ENCODE data around the gene MIB2.
"Not testable (repeated sequence)": the region's sequence is repeated elsewhere in the genome, so short reads cannot be mapped to it uniquely, and the experiment has no call there.

The MIB2 gene

DNA sequence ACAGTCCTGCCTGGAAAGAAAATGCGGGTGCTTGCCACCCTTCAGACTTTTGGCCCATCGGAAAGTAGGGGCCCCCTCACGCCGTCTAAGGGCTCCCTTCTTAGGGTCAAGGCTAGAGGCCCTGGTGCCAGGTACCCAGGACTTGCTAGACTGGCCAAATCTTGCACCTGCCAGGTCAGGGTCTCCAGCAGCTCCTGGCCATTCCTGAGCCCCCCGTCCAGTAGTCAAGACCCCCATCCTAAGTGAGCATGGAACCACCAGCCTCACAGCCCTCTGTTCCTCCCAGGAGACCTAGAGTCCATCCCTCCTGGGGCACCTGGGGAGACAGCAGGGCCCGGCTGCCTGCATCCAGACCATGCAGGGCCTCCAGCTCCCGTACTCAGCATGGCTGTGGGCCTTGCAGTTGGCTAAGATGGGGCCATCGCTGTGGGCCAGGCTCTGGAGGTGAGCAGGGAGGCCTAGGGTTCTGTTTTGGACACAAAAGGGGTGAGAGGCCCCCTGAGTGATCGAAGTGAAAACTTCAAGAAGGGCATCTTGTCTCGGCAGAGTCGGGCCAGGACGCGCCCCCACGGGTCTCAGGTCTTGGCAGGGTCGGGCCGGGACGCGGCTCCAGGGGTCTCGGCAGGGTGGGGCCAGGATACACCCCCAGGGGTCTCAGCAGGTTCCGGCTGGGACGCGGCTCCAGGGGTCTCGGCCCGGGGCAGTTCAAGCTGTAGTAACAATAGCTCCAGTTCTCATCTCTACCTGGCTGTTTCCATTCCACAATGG is 21.3 kb upstream of the MIB2 start:
- H3K4me3 ChIP-seq (ENCODE audit: control insufficient read depth, low read depth, low read length): no peak overlapping the region
- TF ChIP-seq, protein P1, sequence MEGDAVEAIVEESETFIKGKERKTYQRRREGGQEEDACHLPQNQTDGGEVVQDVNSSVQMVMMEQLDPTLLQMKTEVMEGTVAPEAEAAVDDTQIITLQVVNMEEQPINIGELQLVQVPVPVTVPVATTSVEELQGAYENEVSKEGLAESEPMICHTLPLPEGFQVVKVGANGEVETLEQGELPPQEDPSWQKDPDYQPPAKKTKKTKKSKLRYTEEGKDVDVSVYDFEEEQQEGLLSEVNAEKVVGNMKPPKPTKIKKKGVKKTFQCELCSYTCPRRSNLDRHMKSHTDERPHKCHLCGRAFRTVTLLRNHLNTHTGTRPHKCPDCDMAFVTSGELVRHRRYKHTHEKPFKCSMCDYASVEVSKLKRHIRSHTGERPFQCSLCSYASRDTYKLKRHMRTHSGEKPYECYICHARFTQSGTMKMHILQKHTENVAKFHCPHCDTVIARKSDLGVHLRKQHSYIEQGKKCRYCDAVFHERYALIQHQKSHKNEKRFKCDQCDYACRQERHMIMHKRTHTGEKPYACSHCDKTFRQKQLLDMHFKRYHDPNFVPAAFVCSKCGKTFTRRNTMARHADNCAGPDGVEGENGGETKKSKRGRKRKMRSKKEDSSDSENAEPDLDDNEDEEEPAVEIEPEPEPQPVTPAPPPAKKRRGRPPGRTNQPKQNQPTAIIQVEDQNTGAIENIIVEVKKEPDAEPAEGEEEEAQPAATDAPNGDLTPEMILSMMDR (IDR thresholded peaks at IDR 0.05; ENCODE audit: control insufficient read depth, insufficient read depth, low read depth, low read length, missing control alignments): no peak
- DNase-seq (ENCODE audit: low read depth): no peak

DNA sequence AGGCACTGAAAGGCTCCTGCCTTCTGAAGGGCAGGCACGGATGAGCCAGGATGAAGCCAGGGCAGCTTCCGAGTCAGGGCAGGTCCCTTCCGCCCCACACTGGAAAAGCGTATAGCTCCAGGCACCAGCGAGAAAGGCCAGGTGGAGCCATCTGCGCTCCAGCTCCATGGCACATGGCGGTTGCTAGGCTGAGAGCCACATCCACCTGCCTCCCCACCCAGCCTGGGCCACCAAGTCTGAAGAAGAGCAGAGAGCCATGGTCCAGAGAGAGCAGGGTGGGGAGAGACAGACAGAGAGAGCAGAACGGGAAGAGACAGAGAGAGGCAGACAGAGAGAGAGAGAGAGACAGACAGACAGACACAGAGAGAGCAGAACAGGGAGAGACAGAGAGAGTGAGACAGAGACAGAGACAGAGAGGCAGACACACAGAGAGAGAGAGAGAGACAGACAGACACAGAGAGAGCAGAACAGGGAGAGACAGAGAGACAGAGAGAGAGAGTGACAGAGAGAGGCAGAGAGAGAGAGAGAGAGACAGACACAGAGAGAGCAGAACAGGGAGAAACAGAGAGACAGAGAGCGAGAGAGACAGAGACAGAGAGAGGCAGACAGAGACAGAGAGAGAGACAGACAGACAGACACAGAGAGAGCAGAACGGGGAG is 20.6 kb upstream of the MIB2 start:
- no peak overlapping the region for H3K4me3 ChIP-seq (ENCODE audit: control insufficient read depth, low read depth, low read length)
- DNase-seq (ENCODE audit: low read depth): no peak
- TF ChIP-seq, protein P1 (IDR thresholded peaks at IDR 0.05; ENCODE audit: control insufficient read depth, insufficient read depth, low read depth, low read length, missing control alignments): no peak

DNA sequence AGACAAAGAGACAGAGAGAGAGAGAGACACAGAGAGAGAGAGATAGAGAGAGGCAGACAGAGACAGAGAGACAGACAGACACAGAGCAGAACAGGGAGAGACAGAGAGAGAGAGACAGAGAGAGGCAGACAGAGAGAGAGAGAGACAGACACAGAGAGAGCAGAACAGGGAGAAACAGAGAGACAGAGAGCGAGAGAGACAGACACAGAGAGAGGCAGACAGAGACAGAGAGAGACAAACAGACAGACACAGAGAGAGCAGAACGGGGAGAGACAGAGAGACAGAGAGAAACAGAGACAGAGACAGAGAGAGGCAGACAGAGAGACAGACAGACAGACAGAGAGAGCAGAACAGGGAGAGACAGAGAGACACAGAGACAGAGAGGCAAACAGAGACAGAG is 20.0 kb upstream of the MIB2 start:
- H3K4me3 ChIP-seq (ENCODE audit: control insufficient read depth, low read depth, low read length); DNase-seq (ENCODE audit: low read depth): not testable (repeated sequence)

DNA sequence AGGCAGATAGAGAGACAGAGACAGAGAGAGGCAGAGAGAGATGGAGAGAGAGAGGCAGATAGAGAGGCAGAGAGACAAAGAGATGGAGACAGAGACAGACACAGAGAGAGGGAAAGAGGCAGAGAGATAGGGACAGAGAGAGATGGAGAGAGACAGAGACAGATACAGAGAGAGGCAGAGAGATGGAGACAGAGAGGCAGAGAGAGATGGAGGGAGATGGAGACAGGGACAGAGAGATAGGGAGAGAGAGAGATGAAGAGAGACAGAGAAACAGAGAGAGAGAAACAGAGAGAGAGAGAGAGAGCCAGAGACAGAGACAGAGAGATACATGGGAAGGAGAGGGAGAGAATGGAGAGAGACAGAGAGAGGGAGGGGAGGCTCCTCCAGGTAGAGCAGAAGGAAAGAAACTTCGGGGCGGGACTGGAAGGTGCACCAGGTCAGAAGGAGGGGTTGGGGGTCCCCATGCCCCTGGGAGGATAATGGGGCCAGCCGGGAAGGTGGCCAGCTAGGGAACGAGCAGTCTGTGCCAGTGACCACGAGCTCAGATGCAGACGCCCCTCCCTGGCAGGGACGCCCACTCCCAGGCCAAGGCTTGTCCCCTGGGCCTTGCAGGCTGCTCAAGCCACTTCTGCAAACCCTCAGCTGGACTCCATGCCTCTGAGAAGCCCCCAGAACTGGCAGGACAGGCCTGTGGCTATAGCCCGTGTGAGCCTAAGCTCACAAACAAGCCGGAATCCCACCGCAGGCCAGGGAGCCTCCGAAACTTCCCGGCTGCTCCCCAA is 18.6 kb upstream of the MIB2 start:
- DNase-seq (ENCODE audit: low read depth): no peak
- no peak overlapping the region for H3K4me3 ChIP-seq (ENCODE audit: control insufficient read depth, low read depth, low read length)
- TF ChIP-seq, protein P1 (IDR thresholded peaks at IDR 0.05; ENCODE audit: control insufficient read depth, insufficient read depth, low read depth, low read length, missing control alignments): no peak

DNA sequence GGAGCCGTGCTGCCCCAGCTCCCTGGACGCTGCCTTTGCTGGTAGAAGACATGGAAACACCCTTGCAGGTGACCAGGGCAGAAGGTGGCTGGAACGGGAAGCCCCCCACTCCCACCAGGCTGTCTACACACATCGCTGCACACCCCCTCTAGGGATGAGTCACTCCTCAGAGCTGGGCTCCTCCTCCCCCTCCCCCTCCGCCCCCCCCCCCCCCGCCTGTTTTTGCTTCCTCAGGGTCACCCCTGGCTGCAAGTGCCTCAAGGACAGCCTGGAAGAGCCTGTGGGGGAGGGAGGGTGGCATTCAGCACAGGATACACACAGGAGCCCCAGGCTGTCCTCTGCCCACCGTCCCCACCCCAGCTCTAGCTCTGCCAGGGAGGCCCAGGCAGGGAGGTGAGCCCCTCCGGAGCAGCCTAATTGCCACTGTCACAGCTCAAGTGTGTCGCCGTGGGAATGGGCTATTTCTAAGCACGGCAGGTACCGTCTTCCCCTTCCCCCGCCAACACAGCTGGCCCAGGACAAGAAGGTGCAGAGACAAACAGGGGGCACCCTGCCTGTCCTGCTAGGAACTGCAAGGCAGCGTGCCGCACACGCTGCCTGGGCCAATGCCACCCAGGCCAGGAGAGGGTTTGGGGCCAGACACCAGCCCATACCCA is 17.9 kb upstream of the MIB2 start:
- no peak for DNase-seq (ENCODE audit: low read depth)
- TF ChIP-seq, protein P1 (IDR thresholded peaks at IDR 0.05; ENCODE audit: control insufficient read depth, insufficient read depth, low read depth, low read length, missing control alignments): peak; percentile 46
- no peak overlapping the region for H3K4me3 ChIP-seq (ENCODE audit: control insufficient read depth, low read depth, low read length)

DNA sequence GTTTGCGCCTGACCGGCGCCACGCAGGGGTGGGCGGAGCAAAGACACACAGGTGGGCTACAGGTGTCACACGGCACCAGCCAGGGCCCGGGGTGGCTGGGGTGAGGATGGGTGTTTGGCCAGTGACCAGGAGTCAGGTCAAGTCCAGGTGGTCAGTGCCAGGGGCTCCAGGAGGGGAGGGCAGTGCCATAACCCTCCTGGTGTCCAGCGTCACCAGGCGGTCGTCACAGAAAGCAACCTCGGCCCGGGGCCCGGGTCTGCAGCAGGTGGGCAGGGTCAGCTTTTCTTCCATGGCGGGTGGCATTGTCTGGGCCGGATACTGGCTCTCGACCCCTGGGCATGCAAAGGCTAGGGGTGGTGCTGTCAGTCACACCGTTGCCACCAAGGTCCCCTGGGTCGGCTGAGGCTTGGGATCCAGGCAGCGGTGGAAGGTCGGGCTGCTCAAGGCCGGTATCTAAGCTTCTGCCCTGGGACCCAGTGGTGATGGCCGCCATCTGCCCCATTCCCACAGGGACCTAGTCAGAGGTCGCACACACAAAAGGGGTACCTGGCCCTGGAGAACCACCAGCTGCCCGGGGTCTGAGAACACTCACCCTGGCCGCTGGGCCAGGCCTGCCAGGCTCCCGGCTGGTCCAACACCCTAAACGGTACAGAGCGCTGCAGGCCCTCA is 17.1 kb upstream of the MIB2 start:
- TF ChIP-seq, protein P1 (IDR thresholded peaks at IDR 0.05; ENCODE audit: control insufficient read depth, insufficient read depth, low read depth, low read length, missing control alignments): no peak
- H3K4me3 ChIP-seq (ENCODE audit: control insufficient read depth, low read depth, low read length): no peak overlapping the region

More for the DNA sequence above, 17.1 kb upstream of the MIB2 start:
- DNase-seq (ENCODE audit: low read depth): no peak
